ENCODE results near the gene MAST4.

Gene MAST4

GRCh38 chr5:67058998-67059743, 463.0 kb downstream of the MAST4 start:
- TF ChIP-seq EZH2 (IDR thresholded peaks at IDR 0.05) = no peak
- no peak for TF ChIP-seq FOXP2 (optimal IDR thresholded peaks at IDR 0.05; ENCODE audit: control extremely low read depth, extremely low read length, insufficient read depth)
- no peak for TF ChIP-seq POLR2AphosphoS5 (IDR thresholded peaks at IDR 0.05; ENCODE audit: borderline replicate concordance, low read depth, low read length)
- H3K36me3 ChIP-seq (ENCODE audit: insufficient read depth, low read length) = no peaks in the 10 kb centered on the region
- no peak for DNase-seq (ENCODE audit: low read depth, low spot score)
- no peak overlapping the region for H3K27ac ChIP-seq
- H3K9ac ChIP-seq (ENCODE audit: insufficient read length) = no peak overlapping the region
- no peaks in the 10 kb centered on the region for H3K9me3 ChIP-seq (ENCODE audit: low read depth, low read length)
- H3K4me3 ChIP-seq = no peak overlapping the region

- Histone ChIP-seq H3K9me3 (ENCODE audit: low read depth, low read length) (no peaks in the 10 kb centered on the region), H3K4me3 (no peak overlapping the region), H3K36me3 (ENCODE audit: insufficient read depth, low read length) (no peaks in the 10 kb centered on the region), H3K27ac (no peak overlapping the region), H3K9ac (ENCODE audit: insufficient read length) (no peak overlapping the region)
- no peak for TF ChIP-seq FOXP2 (optimal IDR thresholded peaks at IDR 0.05; ENCODE audit: control extremely low read depth, extremely low read length, insufficient read depth)
- TF ChIP-seq EZH2 (IDR thresholded peaks at IDR 0.05) = no peak
- no peak for DNase-seq (ENCODE audit: low read depth, low spot score)
Observed at GRCh38 chr5:67059744-67060490, 463.7 kb downstream of the MAST4 start.

GRCh38 chr5:67061511-67061910, 465.3 kb downstream of the MAST4 start:
- H3K4me3 ChIP-seq = no peak overlapping the region
- no peak for DNase-seq (ENCODE audit: low read depth, low spot score)
- no peak overlapping the region for H3K9ac ChIP-seq (ENCODE audit: insufficient read length)
- H3K27ac ChIP-seq = no peak overlapping the region
- no peak for TF ChIP-seq FOXP2 (optimal IDR thresholded peaks at IDR 0.05; ENCODE audit: control extremely low read depth, extremely low read length, insufficient read depth)
- no peak for TF ChIP-seq EZH2 (IDR thresholded peaks at IDR 0.05)
- H3K9me3 ChIP-seq (ENCODE audit: low read depth, low read length) = no peaks in the 10 kb centered on the region
- no peaks in the 10 kb centered on the region for H3K36me3 ChIP-seq (ENCODE audit: insufficient read depth, low read length)

- TF ChIP-seq EZH2 (IDR thresholded peaks at IDR 0.05) = no peak
- no peak for TF ChIP-seq FOXP2 (optimal IDR thresholded peaks at IDR 0.05; ENCODE audit: control extremely low read depth, extremely low read length, insufficient read depth)
- no peak for TF ChIP-seq POLR2AphosphoS5 (IDR thresholded peaks at IDR 0.05; ENCODE audit: borderline replicate concordance, low read depth, low read length)
- no peak for DNase-seq (ENCODE audit: low read depth, low spot score)
- Histone ChIP-seq H3K4me3 (no peak overlapping the region), H3K36me3 (ENCODE audit: insufficient read depth, low read length) (no peaks in the 10 kb centered on the region), H3K9me3 (ENCODE audit: low read depth, low read length) (no peaks in the 10 kb centered on the region), H3K9ac (ENCODE audit: insufficient read length) (no peak overlapping the region), H3K27ac (no peak overlapping the region)
Observed at GRCh38 chr5:67063055-67063454, 466.9 kb downstream of the MAST4 start.

- TF ChIP-seq EZH2 (IDR thresholded peaks at IDR 0.05) = no peak
- Histone ChIP-seq H3K27ac (no peak overlapping the region), H3K4me3 (no peak overlapping the region), H3K36me3 (ENCODE audit: insufficient read depth, low read length) (no peaks in the 10 kb centered on the region), H3K9me3 (ENCODE audit: low read depth, low read length) (no peaks in the 10 kb centered on the region), H3K9ac (ENCODE audit: insufficient read length) (no peak overlapping the region)
- DNase-seq (ENCODE audit: low read depth, low spot score) = no peak
Observed at GRCh38 chr5:67063791-67064190, 467.6 kb downstream of the MAST4 start.

GRCh38 chr5:67065237-67065636, 469.0 kb downstream of the MAST4 start:
- no peak for DNase-seq (ENCODE audit: low read depth, low spot score)
- H3K9ac ChIP-seq (ENCODE audit: insufficient read length) = no peak overlapping the region
- no peaks in the 10 kb centered on the region for H3K9me3 ChIP-seq (ENCODE audit: low read depth, low read length)
- no peaks in the 10 kb centered on the region for H3K36me3 ChIP-seq (ENCODE audit: insufficient read depth, low read length)
- no peak for TF ChIP-seq FOXP2 (optimal IDR thresholded peaks at IDR 0.05; ENCODE audit: control extremely low read depth, extremely low read length, insufficient read depth)
- no peak for TF ChIP-seq EZH2 (IDR thresholded peaks at IDR 0.05)
- TF ChIP-seq POLR2AphosphoS5 (IDR thresholded peaks at IDR 0.05; ENCODE audit: borderline replicate concordance, low read depth, low read length) = no peak
- H3K4me3 ChIP-seq = no peak overlapping the region
- no peak overlapping the region for H3K27ac ChIP-seq

GRCh38 chr5:67065696-67066095, 469.5 kb downstream of the MAST4 start:
- no peak overlapping the region for H3K27ac ChIP-seq
- H3K9me3 ChIP-seq (ENCODE audit: low read depth, low read length) = no peaks in the 10 kb centered on the region
- no peaks in the 10 kb centered on the region for H3K36me3 ChIP-seq (ENCODE audit: insufficient read depth, low read length)
- TF ChIP-seq FOXP2 (optimal IDR thresholded peaks at IDR 0.05; ENCODE audit: control extremely low read depth, extremely low read length, insufficient read depth) (no peak), EZH2 (IDR thresholded peaks at IDR 0.05) (no peak), POLR2AphosphoS5 (IDR thresholded peaks at IDR 0.05; ENCODE audit: borderline replicate concordance, low read depth, low read length) (no peak)
- no peak overlapping the region for H3K9ac ChIP-seq (ENCODE audit: insufficient read length)
- H3K4me3 ChIP-seq = no peak overlapping the region
- DNase-seq (ENCODE audit: low read depth, low spot score) = no peak

GRCh38 chr5:67066815-67067214, 470.6 kb downstream of the MAST4 start:
- H3K36me3 ChIP-seq (ENCODE audit: insufficient read depth, low read length) = no peaks in the 10 kb centered on the region
- TF ChIP-seq EZH2 (IDR thresholded peaks at IDR 0.05) = no peak
- no peak for TF ChIP-seq POLR2AphosphoS5 (IDR thresholded peaks at IDR 0.05; ENCODE audit: borderline replicate concordance, low read depth, low read length)
- TF ChIP-seq FOXP2 (optimal IDR thresholded peaks at IDR 0.05; ENCODE audit: control extremely low read depth, extremely low read length, insufficient read depth) = no peak
- DNase-seq (ENCODE audit: low read depth, low spot score) = no peak
- H3K27ac ChIP-seq = no peak overlapping the region
- H3K4me3 ChIP-seq = no peak overlapping the region
- H3K9ac ChIP-seq (ENCODE audit: insufficient read length) = no peak overlapping the region
- no peaks in the 10 kb centered on the region for H3K9me3 ChIP-seq (ENCODE audit: low read depth, low read length)

Data from SK-N-MC (cell line).